Measurements from ENCODE around the gene SLC39A10.

SLC39A10 gene

GRCh38 chr2:195735347-195735746 lies 78.3 kb downstream of the SLC39A10 start:
- DNase-seq (ENCODE audit: low read depth): no peak
- no peak overlapping the region for H3K4me3 ChIP-seq (ENCODE audit: low read length)
- TF ChIP-seq CTCF (conservative IDR thresholded peaks at IDR 0.05; ENCODE audit: low read depth, low read length): no peak

- TF ChIP-seq CTCF (conservative IDR thresholded peaks at IDR 0.05; ENCODE audit: low read depth, low read length): no peak
- H3K4me3 ChIP-seq (ENCODE audit: low read length): no peak overlapping the region
- DNase-seq (ENCODE audit: low read depth): no peak
These were observed 80.7 kb downstream of the SLC39A10 start for GRCh38 chr2:195737511-195738325.

GRCh38 chr2:195741191-195741590 lies 84.2 kb downstream of the SLC39A10 start:
- H3K4me3 ChIP-seq (ENCODE audit: low read length): no peak overlapping the region
- no peak for DNase-seq (ENCODE audit: low read depth)
- TF ChIP-seq CTCF (conservative IDR thresholded peaks at IDR 0.05; ENCODE audit: low read depth, low read length): no peak

- DNase-seq (ENCODE audit: low read depth): no peak
- H3K4me3 ChIP-seq (ENCODE audit: low read length): no peak overlapping the region
- TF ChIP-seq CTCF (conservative IDR thresholded peaks at IDR 0.05; ENCODE audit: low read depth, low read length): no peak
These were observed 99.4 kb downstream of the SLC39A10 start for GRCh38 chr2:195756218-195756942.

GRCh38 chr2:195758846-195759245 lies 101.8 kb downstream of the SLC39A10 start:
- no peak for TF ChIP-seq CTCF (conservative IDR thresholded peaks at IDR 0.05; ENCODE audit: low read depth, low read length)
- no peak overlapping the region for H3K4me3 ChIP-seq (ENCODE audit: low read length)
- no peak for DNase-seq (ENCODE audit: low read depth)

- DNase-seq (ENCODE audit: low read depth): no peak
- no peak overlapping the region for H3K4me3 ChIP-seq (ENCODE audit: low read length)
- TF ChIP-seq CTCF (conservative IDR thresholded peaks at IDR 0.05; ENCODE audit: low read depth, low read length): no peak
These were observed 102.9 kb downstream of the SLC39A10 start for GRCh38 chr2:195759877-195760276.
